ENCODE results near the gene PLA2R1.

Gene PLA2R1

GRCh38 chr2:159926695-159927094 is 135.7 kb downstream of the PLA2R1 start:
- no peak for ATAC-seq
- no peak for DNase-seq

- no peak for DNase-seq
- ATAC-seq, result no peak
Measured at GRCh38 chr2:159925975-159926374, 136.4 kb downstream of the PLA2R1 start.

- ATAC-seq (no peak), DNase-seq (no peak)
Measured at GRCh38 chr2:159922563-159922962, 139.9 kb downstream of the PLA2R1 start.

GRCh38 chr2:159921752-159922404 is 140.5 kb downstream of the PLA2R1 start:
- ATAC-seq (peak; percentile 86), DNase-seq (peak; percentile 89)

GRCh38 chr2:159916511-159916910 is 145.9 kb downstream of the PLA2R1 start:
- ATAC-seq, result no peak

GRCh38 chr2:159913900-159914299 is 148.5 kb downstream of the PLA2R1 start:
- ATAC-seq, result no peak
- DNase-seq, result no peak

More at GRCh38 chr2:159916511-159916910, 145.9 kb downstream of the PLA2R1 start:
- DNase-seq, result no peak

GRCh38 chr2:159912580-159912979 is 149.8 kb downstream of the PLA2R1 start:
- DNase-seq, result no peak
- no peak for ATAC-seq

GRCh38 chr2:159910951-159911350 is 151.5 kb downstream of the PLA2R1 start:
- peak; percentile 25 for ATAC-seq

GRCh38 chr2:159908623-159909022 is 153.8 kb downstream of the PLA2R1 start:
- ATAC-seq, result peak; percentile 14
- DNase-seq, result no peak

More at GRCh38 chr2:159910951-159911350, 151.5 kb downstream of the PLA2R1 start:
- DNase-seq, result no peak

- ATAC-seq, result no peak
- no peak for DNase-seq
Measured at GRCh38 chr2:159907909-159908308, 154.5 kb downstream of the PLA2R1 start.

- ATAC-seq (no peak), DNase-seq (no peak)
Measured at GRCh38 chr2:159905926-159906714, 156.3 kb downstream of the PLA2R1 start.

- no peak for DNase-seq
- peak; percentile 35 for ATAC-seq
Measured at GRCh38 chr2:159904959-159905305, 157.5 kb downstream of the PLA2R1 start.

- peak; percentile 87 for ATAC-seq
- peak; percentile 86 for DNase-seq
Measured at GRCh38 chr2:159904127-159904958, 158.1 kb downstream of the PLA2R1 start, which contains the start of gene LY75. Gene LY75 (minus strand): TSS chr2:159904756.

- ATAC-seq (peak; percentile 56), DNase-seq (peak; percentile 60)
Measured at GRCh38 chr2:159903443-159904126, 158.8 kb downstream of the PLA2R1 start.

- no peak for DNase-seq
- no peak for ATAC-seq
Measured at GRCh38 chr2:159902722-159903121, 159.7 kb downstream of the PLA2R1 start.

GRCh38 chr2:159900343-159900742 is 162.1 kb downstream of the PLA2R1 start:
- ATAC-seq (no peak), DNase-seq (no peak)

GRCh38 chr2:159898441-159898840 is 164.0 kb downstream of the PLA2R1 start:
- DNase-seq (no peak), ATAC-seq (no peak)

GRCh38 chr2:159897720-159898119 is 164.7 kb downstream of the PLA2R1 start:
- ATAC-seq, result no peak
- no peak for DNase-seq

- ATAC-seq (no peak), DNase-seq (no peak)
Measured at GRCh38 chr2:159897081-159897480, 165.3 kb downstream of the PLA2R1 start.

- DNase-seq (no peak), ATAC-seq (peak; percentile 89)
Measured at GRCh38 chr2:159895258-159896065, 167.0 kb downstream of the PLA2R1 start.
